ENCODE results near the gene HIC1.
A peak's percentile ranks its signal among the peaks of the same experiment; 100 is the strongest.

The HIC1 gene

DNA sequence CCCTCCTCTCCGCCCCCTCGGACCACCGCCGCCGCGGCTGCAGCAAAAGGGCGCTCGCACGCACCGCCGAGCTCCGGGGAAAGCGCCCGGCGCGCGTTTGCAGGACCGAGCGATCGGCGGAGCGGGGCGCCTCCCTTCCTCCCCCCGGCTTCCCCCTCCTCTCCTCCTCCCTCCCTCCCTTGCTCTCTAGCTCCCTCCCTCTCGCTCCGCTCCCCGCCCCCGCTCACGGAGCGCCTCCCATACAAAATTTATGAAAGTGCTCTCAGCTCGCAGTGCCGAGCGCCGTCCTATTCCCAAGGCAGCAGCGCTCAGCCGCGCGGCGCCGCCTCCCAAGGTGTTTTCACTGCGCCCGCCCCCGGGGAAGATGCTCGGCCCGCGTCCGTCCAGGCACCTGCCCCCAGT lies 29.7 kb upstream of the HIC1 start, which contains the start of gene RTN4RL1:
RTN4RL1 (minus strand) TSS at position 115 of the 402 bp plus-strand sequence. CDS start 469 bp downstream, outside the sequence.
- peak; percentile 76 for DNase-seq

DNA sequence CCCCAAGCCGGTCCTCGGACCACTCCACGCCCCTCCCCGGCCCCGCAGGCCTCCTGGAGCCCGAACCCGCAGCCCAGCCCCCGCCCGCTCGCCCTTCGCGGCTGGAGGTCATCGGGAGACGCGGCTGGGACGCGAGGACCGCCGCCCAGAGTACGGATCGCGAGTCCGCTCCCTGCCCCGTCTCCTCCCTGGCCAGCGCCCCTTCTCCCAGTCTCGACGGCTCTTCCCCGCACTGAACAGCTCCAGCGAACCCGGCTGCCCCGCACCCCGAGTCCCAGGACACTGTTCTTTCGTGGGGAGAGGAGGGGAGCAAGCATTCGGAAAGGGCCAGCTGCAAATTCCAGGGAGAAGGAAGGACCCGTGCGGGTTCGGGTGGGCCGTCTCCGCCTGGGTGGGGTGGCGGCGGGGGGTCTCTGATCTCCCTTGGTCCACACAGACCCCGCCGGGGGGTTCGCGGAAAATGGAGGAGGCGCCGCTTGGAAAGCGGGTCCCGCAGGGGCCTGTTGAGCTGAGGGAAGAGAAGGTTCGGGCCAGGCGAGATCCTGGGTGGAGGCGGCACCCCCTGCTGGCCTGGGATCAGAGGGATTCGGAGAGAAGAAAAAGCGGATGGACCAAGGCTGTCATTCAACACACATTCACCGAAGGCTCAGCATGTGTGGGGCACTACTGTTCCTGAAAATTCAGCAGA lies 29.1 kb upstream of the HIC1 start:
- DNase-seq: no peak

DNA sequence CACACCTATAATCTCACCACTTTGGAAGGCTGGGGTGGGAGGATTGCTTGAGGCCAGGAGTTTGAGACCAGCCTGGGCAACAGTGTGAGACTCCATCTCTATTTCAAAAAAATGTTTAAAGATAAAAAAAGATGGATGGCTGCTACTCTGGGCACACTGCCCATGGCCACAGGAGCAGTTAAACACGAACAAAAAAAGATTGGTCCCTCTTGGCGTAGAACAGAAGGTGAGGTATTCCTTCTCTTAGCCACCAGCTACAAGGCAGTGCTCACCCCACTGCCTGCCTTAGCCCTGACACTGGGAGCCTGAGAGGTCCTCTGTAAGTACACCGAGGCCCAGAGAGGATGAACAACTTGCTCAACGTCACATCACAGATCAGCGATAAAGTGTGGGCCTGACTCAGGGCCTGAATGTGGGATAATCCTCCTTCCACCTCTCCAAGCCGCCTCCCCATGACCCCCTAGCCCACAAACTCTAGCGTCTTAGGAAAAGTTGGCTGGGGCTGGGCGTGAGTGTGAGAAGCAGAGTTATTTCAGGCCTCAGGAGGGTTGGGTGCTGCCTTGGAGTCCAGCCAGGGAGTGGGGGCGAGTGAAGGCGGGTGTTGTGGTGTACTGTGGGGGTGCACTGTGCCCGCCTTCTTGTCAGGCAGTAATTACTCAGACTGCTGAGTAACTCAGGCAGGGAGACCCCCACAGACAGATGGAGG lies 27.2 kb upstream of the HIC1 start:
- no peak for DNase-seq

DNA sequence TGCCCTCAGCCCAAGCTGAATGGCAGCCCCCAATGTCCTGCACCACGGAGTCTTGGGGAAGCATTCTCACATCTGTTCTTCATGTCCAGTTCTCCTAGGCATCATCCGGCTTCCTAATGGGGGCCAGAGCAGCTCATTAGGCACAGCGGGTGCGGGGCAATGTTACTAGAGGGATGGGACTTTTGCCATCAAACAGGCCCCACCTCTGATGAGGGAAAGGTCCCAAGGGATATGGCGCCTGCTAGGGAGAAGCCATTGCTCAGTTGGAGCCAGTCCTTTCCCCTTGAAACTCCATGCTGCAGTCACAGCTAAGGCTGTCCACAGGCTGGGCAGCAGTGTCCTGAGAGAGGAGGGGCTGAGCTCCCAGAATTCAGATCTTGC lies 26.7 kb upstream of the HIC1 start:
- no peak for DNase-seq

DNA sequence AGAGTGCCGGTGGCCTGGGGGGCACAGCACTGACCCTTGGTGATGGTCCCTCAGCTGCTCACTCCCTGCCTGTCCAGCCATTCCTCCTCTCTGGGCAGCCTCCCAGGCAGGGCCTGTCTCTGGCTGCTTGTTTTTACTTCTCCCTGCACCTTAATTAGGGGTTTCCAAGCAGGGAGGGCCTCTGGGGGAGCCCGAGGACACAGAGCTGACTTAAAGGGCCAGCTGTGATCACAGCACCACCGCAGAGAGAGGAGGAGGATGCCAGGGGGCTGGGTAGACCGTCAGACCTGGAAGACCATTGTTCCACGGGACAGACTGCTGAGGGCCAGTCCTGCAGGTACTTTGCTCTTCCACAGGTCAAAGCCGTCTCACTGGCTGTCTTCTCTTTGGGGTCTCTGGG lies 26.2 kb upstream of the HIC1 start:
- no peak for DNase-seq

DNA sequence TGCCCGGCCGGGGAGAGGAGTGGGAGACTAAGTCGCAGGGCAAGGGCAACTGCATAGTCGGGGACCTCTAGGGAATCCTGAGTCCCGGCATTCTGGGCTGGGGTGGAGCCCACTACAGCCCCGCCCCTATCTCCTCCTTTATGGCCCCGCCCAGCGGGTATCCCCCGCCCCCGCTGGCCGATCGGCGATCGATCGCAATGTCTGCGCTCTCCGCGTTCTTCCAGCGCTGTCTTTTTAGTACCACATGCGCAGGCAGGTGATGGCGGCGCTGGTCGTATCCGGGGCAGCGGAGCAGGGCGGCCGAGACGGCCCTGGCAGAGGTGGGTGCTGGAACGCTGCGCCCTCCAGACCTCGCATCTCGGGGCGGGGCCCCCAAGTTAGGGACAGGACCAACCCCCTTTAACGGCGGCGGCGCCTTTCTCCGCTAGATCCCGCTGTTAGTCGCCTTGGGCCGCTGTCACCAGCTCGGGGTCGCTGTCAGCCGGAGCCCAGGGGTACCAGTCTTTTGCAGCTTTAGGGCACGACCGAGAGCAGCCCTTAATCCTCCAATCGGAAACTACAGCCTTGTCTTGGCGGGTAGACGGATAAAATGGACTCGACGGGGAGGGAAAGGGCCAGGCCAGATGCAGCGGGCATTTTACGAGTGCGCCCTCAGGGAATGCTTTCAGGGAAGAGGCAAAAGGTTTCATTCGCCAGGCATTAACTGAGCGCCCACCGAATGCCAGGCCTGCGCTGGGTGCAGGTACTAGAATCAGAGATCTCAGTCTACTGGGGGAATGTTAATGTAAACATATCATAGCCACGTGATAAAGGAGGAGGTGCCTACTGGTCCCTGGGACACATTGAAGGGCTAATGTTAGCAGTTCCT lies 24.8 kb upstream of the HIC1 start, which contains the start of gene DPH1:
DPH1 (plus strand) TSS at position 243 of the 868 bp plus-strand sequence; CDS start at position 260, 17 bp downstream.
- peak; percentile 86 for DNase-seq

DNA sequence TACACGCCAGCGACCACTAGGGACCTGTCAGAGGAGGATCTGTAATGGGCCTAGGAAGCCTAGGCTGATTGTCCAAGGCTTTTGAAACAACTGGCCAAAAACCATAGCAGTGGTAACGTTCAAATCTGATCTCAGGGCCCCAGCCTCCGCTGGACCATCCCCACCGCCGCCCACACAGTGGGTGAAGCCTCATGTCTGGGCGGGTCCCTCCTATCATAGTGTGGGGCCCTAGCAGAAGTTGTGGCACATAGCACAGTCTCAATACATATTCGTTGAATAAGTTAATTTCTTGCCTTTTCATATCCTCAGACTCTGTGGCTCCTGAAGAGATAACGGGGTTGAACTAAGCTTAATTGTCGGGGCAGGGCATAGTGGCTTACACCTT lies 24.1 kb upstream of the HIC1 start:
- DNase-seq: peak; percentile 54

DNA sequence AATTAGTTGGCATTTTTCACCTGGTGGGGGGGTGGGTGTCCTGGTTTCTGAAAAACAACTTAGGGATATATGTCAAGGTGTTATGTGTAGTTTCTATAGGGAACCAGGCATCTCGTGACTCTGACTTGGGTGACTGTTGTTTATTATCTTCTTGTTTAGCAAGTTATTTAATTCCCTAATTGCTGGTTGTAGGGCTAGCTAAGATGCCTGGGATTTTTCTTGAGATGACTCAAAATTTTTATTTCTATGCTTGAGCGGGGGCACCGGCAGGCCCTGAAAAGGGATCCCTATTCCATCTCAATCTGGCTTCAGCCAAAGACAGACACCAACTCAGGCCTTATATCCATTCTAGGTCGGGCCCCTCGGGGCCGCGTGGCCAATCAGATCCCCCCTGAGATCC lies 21.8 kb upstream of the HIC1 start:
- DNase-seq: no peak

DNA sequence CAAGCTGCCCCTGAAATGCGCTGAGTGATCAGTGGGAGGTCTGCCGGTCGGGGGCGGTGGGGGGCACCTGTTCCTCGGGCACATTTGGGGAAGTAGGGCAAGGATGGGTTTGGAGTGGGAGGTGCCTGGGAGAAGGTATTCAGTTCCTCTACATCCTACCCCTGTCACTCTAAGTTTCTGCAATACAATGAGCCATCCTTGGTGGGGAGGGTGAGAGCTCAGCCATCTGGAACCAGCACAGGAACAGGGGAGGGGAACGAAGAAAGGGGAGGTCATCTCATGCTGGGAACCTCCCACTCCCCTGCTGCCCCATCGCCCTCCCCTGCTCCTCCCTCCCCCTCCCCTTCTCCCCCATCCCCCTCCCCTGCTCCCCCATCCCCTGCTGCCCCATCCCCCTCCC lies 20.7 kb upstream of the HIC1 start:
- DNase-seq: no peak

DNA sequence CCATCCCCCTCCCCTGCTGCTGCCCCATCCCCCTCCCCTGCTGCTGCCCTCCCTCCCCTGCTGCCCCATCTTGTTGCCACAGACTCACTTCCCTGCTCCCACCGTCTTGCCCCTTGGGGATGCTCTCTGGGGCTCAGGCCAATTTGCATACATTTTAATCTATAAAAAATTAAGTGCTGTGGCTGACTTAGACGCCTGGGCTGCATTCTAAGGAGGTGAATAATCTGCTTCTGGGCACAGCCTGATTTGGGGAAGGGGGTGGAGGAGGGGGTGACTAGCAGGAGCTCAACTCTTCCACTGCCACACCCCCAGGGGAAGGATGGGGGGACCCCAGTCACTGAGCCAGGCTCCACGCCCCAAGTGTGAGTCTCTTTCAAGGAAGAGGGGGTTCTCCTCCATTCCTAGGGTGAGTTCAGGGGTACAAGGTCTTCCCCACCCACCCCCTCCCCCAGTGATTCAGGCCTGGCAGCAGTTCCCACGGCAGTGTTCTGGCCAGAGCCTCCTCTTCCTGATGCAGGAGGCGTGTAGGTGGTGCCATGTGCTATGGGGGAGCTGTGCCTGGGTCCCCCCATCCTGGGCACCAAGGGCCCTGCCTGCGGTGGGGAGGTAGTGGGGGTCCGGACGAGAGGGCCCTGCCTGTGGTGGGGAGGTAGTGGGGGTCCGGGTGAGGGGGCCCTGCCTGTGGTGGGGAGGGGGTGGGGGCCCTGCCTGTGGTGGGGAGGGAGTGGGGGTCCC lies 19.9 kb upstream of the HIC1 start:
- DNase-seq: no peak

DNA sequence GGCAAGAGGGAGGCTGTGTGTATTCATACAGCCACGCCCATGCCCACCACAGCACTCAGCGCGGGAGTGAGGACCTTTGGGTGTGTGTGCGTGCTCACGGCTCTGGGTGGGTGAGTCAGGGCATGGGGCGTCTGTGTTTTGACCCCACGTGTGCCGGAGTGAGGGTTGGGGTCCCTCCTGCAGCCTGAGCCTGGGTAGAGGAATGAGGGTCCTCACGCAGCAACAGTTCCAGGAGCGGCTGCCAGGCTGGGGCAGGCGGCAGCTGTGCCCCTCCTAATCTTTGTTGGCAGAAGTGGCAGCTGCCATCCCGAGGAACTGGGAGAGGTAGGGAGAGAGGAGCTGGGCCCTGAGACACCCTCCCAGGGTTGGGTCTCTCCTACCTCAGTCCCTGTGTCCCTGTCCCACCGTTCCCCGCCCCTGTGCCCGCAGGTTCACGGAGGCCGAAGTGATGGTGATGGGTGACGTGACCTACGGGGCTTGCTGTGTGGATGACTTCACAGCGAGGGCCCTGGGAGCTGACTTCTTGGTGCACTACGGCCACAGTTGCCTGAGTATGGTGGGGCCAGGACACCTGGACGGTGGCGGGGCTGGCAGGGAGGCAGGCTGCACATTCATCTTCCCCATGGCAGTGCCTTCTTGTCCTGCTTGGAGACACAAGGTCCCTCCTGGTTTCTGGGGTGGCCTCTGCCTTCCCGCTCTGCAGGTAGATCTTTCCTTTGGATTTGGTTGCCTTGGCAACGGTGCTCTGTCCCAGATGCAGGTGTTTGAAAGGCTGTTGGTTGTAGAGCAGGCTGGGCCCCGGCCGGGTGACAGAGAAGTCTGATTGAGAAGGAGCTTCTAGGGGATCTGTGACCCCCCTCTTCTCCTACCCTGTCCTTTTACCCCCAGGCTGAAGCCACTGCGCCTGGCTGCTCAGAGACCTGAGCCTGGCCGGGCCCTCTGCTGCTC lies 19.1 kb upstream of the HIC1 start:
- no peak for DNase-seq

DNA sequence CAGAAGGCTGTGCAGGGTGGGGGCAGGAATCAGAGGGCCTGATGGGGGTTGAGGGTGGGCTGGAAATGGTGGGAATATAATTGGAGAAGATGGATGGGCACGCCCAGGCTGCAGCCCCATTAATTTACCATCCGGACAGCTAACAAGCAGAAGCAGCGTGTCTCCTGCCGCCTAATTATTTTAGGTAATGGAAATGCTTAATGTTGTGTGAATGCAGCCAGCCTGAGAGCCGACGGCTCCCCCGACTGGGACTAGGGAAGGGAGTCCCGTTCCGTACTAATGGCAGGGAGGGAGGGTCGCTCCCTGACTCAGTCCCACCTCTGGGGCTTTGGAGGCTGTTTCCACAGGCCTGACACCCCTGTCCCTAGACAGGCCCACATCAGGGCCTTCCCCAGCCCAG lies 17.7 kb upstream of the HIC1 start:
- no peak for DNase-seq

DNA sequence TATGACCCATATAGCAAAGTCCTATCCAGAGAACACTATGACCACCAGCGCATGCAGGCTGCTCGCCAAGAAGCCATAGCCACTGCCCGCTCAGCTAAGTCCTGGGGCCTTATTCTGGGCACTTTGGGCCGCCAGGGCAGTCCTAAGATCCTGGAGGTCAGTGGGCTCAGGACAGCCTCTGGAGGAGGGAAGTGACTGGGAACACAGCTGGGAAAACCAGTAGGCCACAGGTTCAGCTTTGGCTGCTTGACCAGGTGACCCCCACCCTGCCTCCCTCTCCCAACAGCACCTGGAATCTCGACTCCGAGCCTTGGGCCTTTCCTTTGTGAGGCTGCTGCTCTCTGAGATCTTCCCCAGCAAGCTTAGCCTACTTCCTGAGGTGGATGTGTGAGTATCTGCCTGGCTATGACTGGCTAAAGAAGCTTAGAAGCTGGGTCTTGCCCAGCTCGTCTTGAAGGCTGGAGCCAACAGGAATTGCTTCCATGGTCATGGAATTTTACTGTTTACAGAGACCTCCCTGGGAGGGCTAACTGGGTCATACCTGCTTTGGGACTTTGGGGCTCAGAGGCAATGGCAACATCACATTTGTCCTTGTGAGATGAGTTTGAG lies 14.6 kb upstream of the HIC1 start:
- DNase-seq: no peak

DNA sequence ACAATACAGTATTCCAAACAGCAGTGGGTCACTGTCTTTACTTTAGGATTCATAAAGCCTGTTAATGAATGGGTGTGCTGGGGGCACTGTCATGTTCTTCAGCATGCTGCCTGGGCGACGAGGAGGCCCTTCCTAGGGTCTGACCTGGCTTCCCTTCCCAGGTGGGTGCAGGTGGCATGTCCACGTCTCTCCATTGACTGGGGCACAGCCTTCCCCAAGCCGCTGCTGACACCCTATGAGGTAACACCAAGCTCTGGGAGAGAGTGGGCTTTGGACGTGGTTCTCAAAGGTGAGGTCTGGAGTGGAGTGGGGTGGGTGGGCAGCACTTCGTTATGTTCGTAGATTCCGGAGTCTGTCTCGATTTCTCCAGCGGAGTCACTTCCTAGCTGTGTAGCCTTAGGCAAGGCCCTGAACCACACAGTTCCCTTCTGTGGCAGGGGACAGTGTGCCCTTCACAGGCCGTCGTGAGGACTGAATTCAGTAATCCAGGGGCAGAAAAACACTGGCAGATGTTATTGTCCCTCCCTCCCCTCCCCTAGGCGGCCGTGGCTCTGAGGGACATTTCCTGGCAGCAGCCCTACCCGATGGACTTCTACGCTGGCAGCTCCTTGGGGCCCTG lies 13.9 kb upstream of the HIC1 start:
- no peak for DNase-seq

DNA sequence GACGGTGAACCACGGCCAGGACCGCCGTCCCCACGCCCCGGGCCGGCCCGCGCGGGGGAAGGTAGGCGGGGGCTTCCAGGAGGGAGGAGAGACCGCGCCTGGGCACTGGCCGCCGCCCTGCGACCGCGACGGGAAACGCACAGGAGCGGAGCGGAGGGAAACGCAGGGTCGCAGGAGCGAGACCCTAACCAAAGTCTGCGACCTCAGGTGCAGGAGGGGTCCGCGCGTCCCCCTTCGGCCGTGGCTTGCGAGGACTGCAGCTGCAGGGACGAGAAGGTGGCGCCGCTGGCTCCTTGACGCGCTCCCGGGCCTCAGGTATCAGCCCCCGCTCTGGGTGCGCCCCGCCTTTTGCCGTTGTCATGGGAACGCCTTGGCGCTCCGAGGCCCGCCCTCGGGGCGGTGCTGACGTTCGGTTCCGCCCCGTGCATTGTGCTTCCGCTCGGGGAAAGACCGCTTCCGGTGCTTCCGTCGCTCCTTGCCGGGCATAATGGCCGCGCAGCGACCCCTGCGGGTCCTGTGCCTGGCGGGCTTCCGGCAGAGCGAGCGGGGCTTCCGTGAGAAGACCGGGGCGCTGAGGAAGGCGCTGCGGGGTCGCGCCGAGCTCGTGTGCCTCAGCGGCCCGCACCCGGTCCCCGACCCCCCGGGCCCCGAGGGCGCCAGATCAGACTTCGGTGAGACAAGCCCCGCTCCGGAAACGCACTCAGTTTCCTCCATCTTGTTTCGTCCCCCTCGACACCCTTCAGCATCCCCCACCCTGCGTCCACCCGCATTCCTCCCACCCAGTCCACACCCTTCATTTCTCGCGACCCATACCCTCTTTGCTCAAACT lies 13.1 kb upstream of the HIC1 start, which contains the start of gene OVCA2:
OVCA2 (plus strand) TSS at position 462 of the 829 bp plus-strand sequence; CDS start at position 488, 26 bp downstream.
- peak; percentile 98 for DNase-seq

DNA sequence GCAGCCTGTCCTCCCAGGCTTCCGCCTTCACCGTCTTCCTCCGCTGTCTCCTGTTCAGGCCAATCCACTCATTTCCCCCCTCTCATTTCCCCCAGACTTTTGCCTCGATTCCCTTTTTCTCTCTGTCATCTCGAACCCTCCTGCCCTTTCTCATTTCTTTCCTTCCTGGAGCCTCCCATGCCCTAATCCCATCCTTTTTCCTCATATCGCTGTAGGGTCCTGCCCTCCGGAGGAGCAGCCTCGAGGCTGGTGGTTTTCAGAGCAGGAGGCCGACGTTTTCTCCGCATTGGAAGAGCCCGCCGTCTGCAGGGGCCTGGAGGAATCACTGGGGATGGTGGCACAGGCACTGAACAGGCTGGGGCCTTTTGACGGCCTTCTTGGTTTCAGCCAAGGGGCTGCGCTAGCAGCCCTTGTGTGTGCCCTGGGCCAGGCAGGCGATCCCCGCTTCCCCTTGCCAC lies 12.5 kb upstream of the HIC1 start:
- DNase-seq: no peak

DNA sequence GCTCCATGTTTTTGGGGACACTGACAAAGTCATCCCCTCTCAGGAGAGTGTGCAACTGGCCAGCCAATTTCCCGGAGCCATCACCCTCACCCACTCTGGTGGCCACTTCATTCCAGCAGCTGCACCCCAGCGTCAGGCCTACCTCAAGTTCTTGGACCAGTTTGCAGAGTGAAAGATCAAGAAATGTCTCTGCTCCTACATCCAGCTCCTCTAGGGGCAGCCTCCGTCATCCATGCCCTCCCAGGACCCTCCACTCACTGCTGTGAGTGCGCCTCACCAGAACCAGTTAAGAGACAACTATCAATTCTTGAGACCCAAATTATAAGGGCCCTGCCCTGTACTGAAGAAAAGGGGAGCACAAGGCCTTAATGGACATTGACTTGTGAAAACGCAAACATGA lies 12.0 kb upstream of the HIC1 start:
- no peak for DNase-seq

DNA sequence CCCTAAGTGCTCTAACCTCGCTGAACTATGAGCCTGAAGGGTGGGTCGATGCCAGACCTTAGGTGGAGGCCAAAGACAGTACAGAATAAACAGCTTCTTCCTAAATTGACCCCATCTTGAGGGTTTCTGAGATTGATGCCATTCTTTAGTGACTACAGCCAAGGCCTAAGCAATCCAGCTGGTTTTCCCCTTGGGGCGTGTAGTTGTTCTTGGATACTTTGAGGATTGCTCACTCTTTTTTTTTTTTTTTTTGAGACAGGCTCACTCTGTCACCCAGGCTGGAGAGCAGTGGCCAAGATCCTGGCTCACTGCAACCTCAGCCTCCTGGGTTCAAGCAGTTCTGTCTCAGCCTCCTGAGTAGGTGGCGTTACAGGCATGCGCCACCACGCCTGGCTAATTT lies 11.1 kb upstream of the HIC1 start:
- DNase-seq: no peak

DNA sequence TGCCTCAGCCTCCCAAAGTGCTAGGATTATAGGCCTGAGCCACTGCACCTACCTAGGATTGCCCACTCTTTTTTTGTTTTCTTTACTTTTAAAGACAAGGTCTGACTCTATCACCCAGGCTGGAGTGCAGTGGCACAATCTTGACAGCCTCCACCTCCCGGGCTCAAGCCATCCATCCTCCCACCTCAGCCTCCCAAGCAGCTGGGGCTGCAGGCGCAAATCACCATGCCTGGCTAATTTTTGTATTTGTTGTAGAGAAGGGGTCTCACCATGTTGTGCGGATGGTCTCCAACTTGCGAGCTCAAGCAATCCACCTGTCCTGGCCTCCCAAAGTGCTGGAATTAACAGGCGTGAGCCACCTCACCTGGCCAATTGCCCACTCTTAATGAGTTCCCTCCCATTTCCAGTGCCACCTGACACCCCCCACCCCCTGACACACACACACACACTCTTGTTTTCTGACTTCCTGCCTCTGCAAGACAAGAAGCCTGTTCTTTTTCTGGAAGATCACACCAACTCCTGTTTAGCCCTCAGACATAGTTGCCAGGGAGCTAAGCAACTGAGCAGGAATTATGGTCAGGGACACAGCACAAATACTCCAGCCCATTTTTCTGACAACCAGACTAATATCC lies 10.5 kb upstream of the HIC1 start:
- DNase-seq: no peak
